ENCODE results near the gene GADD45A.
A peak's percentile ranks its signal among the peaks of the same experiment; 100 is the strongest.

Gene GADD45A

GRCh38 chr1:67688526-67689219, 3.7 kb downstream of the GADD45A start:
- no peak for DNase-seq

DNA sequence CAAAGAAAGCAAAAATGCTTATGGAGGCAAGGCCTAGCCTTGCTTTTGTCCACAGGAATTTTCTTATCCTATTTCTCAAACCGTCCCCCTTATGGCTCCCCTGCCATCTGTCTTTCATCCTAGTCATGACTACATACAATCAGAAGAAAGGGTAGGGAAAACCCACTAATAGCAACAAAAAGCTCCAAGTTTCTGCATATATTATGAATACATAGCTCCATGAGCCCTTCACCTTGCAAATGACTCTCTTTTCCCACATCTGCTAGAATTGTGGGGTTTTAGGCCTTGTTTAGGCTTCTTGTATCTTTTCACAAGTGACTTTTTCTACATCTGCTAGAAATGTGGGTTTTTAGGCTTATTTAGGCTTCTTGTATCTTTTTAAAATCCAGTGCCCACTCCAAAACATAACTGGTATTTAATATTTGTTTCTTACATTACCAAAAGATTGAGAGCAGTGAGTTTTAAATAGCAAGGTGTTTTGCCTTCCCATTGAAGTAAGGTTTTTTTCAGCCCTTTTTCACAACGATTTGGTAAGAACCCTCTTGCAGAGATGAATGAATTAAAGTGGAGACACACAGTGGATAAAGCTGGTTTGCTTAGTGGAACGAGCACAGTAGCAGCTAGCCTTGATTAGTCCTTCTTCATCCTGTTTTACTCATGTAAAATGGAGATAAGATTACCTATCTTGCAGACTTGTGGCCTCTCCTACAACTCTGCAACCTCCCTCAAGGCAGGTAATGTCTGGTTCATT, 4.4 kb downstream of the GADD45A start:
- no peak for DNase-seq

- DNase-seq: no peak
Measured at GRCh38 chr1:67690018-67690363, 5.0 kb downstream of the GADD45A start.

DNA sequence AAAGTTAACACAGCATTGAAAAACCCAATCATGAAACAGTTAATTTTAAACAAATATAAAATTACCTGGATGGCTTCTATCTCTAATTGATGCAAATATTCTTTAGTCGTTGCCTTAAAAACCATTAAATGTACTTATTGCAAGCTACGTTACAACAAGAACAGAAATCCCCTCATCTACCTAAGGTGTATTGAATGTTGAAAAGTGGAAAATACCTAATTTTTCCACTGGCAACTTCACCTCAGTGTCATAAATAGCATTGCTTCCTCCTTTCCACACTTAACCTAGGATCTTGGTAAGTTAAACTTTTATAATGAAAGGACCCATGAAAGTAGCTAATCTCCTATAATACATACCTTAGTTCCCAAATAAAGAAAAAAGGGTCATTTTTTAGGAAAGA, 5.4 kb downstream of the GADD45A start:
- no peak for DNase-seq

GRCh38 chr1:67691712-67692111, 6.7 kb downstream of the GADD45A start:
- no peak for DNase-seq

- no peak for DNase-seq
Measured at GRCh38 chr1:67695963-67696362, 11.0 kb downstream of the GADD45A start.

- no peak for DNase-seq
Measured at GRCh38 chr1:67696708-67697107, 11.7 kb downstream of the GADD45A start.

DNA sequence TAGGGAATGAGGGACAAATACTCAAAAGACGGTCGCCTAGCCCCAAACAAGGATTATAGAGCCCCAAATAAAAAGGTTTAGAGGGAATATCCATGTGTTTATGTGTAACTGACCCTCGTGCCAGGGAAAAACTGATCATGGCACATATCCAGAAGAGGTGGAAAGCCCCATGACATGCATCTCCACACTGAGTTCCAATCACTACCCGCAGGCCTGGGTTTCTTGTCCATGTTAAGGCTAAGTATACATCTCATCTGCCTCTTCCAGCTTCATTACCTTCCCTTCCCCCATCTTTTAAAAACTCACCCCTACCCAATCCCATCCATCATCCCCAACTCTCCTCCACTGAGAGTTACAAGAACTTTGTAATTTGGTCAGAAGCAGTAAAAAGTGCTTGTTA, 15.2 kb downstream of the GADD45A start:
- no peak for DNase-seq

GRCh38 chr1:67700692-67701410, 15.8 kb downstream of the GADD45A start:
- DNase-seq: no peak

DNA sequence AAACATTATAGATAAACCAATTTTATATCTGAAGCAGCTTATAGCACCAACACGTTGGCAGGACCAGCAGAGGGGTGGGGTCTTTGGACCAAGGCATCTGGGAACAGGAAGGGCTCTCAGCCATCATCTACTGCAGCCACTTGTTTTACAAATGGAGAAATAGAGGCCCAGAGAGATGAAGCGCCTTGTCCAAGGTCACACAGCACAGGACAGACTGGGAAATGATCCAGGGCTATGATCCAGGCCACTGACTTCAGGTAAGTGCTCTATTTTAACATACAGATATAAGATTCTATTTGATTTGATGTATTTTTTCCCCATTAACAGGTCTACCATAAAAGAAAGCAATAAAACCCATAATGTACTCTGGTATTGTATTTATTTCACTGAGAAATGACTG, 16.9 kb downstream of the GADD45A start:
- DNase-seq: no peak

GRCh38 chr1:67704351-67704750, 19.4 kb downstream of the GADD45A start:
- DNase-seq: no peak

- DNase-seq: peak in 1 of 51 donors; percentile 9
Measured at GRCh38 chr1:67705735-67706453, 20.9 kb downstream of the GADD45A start.

DNA sequence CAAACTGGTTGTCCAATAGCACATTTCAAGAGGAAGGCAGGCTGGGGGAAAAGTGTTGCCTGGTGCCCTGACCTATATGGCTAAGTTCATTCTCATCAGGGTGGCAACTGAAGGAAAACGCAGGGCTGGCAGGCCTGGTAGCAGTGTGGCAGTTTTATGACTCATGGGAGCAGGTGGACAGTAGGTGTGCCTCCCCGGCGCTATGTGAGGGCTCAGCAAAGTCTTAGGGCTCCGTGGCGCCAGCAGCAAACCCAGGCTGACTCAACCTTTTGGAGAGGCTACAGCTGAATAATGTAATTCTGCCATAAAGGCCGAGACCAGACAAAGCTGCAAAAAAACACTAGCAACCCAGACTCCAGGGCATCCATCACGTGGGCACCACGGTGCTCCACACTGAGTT, 23.6 kb downstream of the GADD45A start:
- no peak for DNase-seq

DNA sequence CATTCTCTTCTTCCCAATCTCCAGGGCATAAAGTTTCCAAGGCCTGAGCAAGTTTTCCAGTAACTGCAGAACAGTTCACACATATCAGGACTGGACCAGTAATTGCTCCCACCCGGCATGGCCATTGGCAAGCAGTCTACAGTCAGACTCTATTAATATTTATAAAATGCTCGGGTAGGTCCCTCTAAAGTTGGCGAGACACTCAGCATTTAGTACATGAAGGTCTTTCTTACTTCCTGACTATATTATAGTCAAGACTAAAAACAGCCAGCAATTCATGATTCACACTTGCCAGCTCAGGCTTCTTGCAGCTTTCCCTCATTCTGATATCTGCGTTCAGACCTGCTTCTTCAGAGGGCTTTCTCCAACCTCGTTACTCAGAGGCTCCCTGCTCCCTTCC, 25.4 kb downstream of the GADD45A start:
- no peak for DNase-seq

- no peak for DNase-seq
Measured at GRCh38 chr1:67711158-67711854, 26.3 kb downstream of the GADD45A start.

DNA sequence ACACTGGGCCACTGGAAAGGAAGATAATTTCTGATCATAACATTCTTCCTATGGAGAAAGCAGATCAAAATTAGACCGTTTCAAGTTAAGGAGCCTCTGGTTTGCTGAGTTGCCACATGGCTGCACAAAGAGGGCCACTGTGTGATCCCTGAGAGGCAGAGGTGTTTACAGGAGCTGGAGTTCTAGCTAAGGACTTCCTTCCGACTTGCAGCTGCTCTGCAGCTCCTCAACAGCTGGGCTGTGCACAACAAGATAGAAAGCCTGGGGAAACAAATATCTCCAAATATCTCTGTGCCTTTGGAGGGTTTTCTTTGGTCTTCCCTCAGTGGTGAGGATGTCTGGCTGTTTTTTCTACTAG, 26.8 kb downstream of the GADD45A start:
- DNase-seq: no peak

DNA sequence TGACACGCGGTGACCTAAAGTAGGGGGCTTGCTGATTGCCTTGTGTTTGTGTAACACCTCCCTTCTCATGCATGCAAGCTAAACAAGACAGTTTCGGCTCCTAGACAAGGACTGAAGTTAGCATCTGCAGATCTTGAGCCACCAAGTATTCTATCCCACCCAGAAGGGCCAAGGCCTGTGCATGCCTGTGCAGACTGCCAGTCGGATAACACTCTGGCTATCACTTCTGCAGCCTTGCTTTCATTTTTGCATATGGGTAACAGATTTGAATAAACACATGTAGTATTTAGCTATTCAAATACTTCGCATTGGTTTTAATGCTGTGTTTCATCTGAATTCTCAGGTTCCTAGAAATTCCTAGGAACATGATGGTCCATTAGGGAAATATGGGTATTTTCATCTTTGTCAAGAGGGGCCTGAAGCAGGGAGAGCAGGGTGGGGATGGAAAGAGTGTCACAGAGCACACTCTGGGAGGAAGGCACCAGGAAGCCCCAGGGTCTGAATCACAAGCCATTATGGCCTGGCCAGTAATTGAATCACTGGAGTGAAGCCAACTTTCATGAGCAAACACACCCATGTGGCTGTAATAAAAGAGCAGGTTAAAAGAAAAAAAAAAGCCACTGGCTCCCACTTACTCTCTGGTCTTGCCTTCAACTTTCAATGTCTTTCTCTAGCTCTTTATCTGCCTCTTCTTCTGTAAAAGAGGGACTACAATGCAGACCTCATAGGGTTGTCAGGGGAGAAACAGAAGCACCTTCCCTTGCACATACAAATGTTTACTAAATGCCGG, 28.3 kb downstream of the GADD45A start:
- no peak for DNase-seq

DNA sequence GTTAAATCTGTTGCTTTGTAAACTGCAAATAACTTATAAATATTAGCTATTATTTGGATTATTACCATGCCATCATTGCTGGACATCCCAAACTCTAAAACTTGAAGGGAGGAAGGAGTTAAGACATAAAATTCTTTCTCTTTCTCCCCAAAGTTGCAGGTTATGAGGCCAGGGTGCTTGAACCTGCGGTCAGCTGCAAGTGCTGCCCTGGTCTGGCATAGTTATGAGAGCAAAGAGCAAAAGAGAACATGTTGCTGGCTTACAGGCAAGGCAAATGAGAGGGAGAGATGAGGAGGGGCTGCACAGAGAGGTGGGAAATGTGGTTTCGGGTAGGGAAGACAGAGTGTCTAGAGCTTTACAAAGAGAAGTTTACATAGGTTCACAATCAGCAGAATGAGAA, 30.8 kb downstream of the GADD45A start:
- no peak for DNase-seq

GRCh38 chr1:67716800-67717199, 31.8 kb downstream of the GADD45A start:
- DNase-seq: peak in 7 of 51 donors; percentile 2 to 19 (median 5)

GRCh38 chr1:67717876-67718275, 32.9 kb downstream of the GADD45A start:
- no peak for DNase-seq
